Activated B cell treated with CpG ODN at 0.5 μM for 24 hours (primary cell): ENCODE results near the gene ZCCHC17. TPM values are rescaled to one million over a fixed set of nuclear protein-coding genes. Genes with fewer than 3 reads are reported as not detected.

Experiments
- ATAC-seq: fragments of 200-7000 bp; cut with Tn5 transposase; one replicate; pipeline ENCODE4 v1.10.0; 2021; ENCODE audit warnings: low read depth, mild to moderate bottlenecking, moderate library complexity
- CTCF ChIA-PET: fragments of 350-600 bp; sonication (Branson Sonifier 250); formaldehyde crosslinking; loops from one replicate; lab custom pipeline; 2021; ENCODE audit warnings: antibody characterized with exemption; lab: Charles Lee
- POLR2A ChIA-PET: fragments of 350-600 bp; sonication (Branson Sonifier 250); formaldehyde crosslinking; loops from one replicate; lab custom pipeline; 2021; ENCODE audit warnings: antibody characterized with exemption; lab: Charles Lee
- DNase-seq: peaks from one replicate; pipeline ENCODE4 v3.0.0; 2022
- H3K27ac Mint-ChIP-seq: one replicate; pipeline ENCODE4 v1.8.0; 2020; ENCODE audit warnings: mixed read lengths
- H3K27me3 Mint-ChIP-seq: one replicate; pipeline ENCODE4 v1.8.0; 2021; ENCODE audit warnings: mixed read lengths
- H3K36me3 Mint-ChIP-seq: one replicate; pipeline ENCODE4 v1.8.0; 2021; ENCODE audit warnings: low read depth, mixed read lengths
- H3K4me1 Mint-ChIP-seq: one replicate; pipeline ENCODE4 v1.8.0; 2021; ENCODE audit warnings: mixed read lengths
- H3K4me3 Mint-ChIP-seq: one replicate; pipeline ENCODE4 v1.8.0; 2020; ENCODE audit warnings: mild to moderate bottlenecking, mixed read lengths
- H3K9me3 Mint-ChIP-seq: one replicate; pipeline ENCODE4 v1.8.0; 2020; ENCODE audit warnings: mixed read lengths
- intact Hi-C: fragments of 100-400 bp; cut with micrococcal nuclease; formaldehyde crosslinking; loops from one replicate; pipeline ENCODE4 v1.15.1; 2024
- total RNA-seq: library from RNA; stranded (reverse); gene quantifications from 2 replicates; pipeline ENCODE4 v1.2.3, GENCODE V29; 2022
- TF ChIP-seq, protein P1 (sequence below): fragments of 200-600 bp; IDR thresholded peaks from one replicate; pipeline ENCODE4 v1.8.0; 2022; ENCODE audit warnings: antibody characterized with exemption, mild to moderate bottlenecking

ZCCHC17 gene
- total RNA-seq, 1 donor from 2014 or later: 19.5 TPM

DNA sequence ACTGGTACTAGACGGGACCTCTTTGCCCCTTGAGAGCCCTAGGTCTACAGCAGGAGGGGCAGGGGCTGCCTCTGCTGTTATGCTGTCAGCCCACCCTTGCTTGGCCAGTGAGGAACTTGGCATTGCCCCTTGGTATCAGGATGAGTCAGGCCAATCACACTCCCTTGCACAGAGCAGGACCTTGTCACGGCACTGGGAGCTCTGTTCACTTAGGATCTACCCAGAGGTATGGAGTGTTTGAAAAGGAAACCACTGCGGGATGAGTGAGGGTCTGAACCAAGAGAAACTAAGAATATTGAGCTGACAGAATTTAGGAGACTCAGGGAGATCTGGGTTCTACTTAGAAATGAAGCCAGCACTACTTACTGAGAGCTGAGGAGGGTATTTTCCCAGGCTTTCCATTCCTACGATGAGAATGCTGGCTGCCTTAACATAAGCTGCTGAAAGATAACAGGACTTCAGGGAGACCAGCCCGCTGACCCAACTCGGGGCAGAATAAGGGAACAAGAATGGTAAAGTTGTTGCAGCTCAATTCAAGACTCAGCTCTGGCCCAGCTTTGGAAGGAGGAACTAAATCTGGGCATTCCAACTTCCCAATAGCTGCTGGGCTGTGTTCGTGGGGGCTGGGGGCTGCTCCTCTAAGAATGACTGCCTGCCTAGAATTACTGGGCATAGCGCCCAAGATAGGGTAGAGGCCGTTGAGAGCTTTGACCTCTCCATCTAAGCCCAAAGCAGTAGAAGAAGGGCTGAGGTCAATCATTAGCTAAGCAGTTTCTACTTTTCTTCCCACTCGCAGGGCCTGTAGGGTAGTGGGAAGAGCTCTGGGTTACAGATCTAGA is 74.5 kb downstream of the ZCCHC17 start:
- Mint-ChIP-seq H3K27ac (no peak overlapping the region), H3K9me3 (no peaks in the 10 kb centered on the region), H3K36me3 (peaks cover 7% of the 10 kb centered on the region), H3K4me1 (peaks cover 15% of the 10 kb centered on the region), H3K27me3 (peaks cover 4% of the 10 kb centered on the region), H3K4me3 (no peak overlapping the region)
- ChIA-PET CTCF (interaction anchor here (0.6 kb wide), 1 partner anchor 98 kb away, joined by 3 read pairs; no protein-coding TSS in a partner anchor), POLR2A (no interaction called here)
- no peak for ATAC-seq
- no peak for DNase-seq
- TF ChIP-seq, protein P1, sequence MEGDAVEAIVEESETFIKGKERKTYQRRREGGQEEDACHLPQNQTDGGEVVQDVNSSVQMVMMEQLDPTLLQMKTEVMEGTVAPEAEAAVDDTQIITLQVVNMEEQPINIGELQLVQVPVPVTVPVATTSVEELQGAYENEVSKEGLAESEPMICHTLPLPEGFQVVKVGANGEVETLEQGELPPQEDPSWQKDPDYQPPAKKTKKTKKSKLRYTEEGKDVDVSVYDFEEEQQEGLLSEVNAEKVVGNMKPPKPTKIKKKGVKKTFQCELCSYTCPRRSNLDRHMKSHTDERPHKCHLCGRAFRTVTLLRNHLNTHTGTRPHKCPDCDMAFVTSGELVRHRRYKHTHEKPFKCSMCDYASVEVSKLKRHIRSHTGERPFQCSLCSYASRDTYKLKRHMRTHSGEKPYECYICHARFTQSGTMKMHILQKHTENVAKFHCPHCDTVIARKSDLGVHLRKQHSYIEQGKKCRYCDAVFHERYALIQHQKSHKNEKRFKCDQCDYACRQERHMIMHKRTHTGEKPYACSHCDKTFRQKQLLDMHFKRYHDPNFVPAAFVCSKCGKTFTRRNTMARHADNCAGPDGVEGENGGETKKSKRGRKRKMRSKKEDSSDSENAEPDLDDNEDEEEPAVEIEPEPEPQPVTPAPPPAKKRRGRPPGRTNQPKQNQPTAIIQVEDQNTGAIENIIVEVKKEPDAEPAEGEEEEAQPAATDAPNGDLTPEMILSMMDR: no peak
- intact Hi-C loops: no loop called here

GRCh38 chr1:31372051-31372450 is 75.2 kb downstream of the ZCCHC17 start:
- POLR2A ChIA-PET: no interaction called here
- DNase-seq (no peak), ATAC-seq (no peak)
- Mint-ChIP-seq H3K36me3 (peaks cover 5% of the 10 kb centered on the region), H3K27ac (no peak overlapping the region), H3K9me3 (no peaks in the 10 kb centered on the region), H3K4me3 (no peak overlapping the region), H3K27me3 (peaks cover 4% of the 10 kb centered on the region), H3K4me1 (peaks cover 15% of the 10 kb centered on the region)
- intact Hi-C loops: no loop called here
- TF ChIP-seq, protein P1: no peak
- CTCF ChIA-PET: no interaction called here

DNA sequence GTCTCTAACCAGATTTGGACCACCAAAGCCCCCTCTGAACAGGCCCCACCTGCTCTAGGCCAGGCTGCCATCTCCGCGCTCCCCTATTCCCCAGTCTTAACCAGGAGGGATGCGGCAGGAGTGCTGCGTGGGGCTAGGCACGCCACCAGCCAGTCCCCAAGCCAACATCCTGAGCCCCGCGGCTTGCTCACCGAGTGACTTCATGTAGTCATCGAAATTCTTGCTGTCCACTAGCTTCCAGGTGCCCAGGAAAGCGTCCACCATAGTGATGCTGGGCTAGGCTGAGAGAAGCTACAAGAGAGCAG is 75.9 kb downstream of the ZCCHC17 start:
- ATAC-seq: no peak
- no peaks in the 10 kb centered on the region for H3K36me3 Mint-ChIP-seq
- DNase-seq: no peak
- no peak overlapping the region for H3K27ac Mint-ChIP-seq
- TF ChIP-seq, protein P1: no peak
- H3K4me1 Mint-ChIP-seq: peaks cover 15% of the 10 kb centered on the region
- ChIA-PET POLR2A (interaction anchor here (1.2 kb wide), 1 partner anchor 76 kb away, joined by 3 read pairs; the partner anchor contains the start of genes SNRNP40 and ZCCHC17), CTCF (interaction anchor here (1.4 kb wide), 1 partner anchor 21 kb away, joined by 3 read pairs; no protein-coding TSS in a partner anchor)
- H3K4me3 Mint-ChIP-seq: no peak overlapping the region
- no peaks in the 10 kb centered on the region for H3K9me3 Mint-ChIP-seq
- H3K27me3 Mint-ChIP-seq: peaks cover 4% of the 10 kb centered on the region
- intact Hi-C loops: no loop called here

DNA sequence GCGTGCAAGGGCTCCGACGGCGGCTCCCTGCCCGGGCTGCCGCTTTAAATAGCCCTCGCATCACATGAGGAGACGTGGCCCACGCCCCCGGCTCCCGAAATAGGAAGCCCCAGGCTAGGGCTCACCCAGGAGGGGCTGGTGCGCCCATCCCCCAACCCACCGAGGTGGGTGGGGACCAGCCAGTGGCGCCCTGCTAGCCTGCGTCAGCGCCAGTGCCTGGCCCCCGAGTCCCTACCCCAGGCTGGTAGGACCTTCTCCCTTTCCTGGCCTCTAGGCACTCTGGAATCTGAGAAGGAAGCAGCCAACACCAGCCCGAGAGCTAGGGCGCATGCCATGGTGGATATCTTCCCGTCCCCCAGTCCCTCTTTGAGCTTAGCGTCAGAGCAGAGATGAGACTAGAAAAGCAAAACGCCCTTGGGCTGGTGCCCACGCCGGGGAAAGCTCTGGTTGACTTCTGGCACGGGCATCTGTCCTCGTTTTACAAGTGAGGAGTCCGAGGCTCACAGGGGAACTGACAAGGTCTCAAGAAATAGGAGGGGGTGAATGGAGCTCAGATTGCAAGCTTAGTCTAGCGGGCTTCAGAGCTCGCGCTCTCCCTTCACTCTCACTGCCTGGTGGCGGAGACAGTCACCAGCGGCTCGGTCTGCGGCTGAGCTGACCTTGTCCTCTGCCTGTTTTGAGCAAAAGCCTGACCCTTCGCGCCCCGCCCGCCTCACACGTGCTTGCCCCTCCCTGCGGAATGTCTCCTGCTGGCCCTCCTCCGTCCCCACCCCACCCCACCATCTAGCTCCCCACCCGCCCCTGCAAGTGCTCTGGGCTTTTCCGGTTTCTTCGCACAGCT is 76.4 kb downstream of the ZCCHC17 start, which contains the start of gene FABP3:
TSS of gene FABP3 (minus strand) at position 21 of the 841 bp plus-strand sequence. CDS start 62 bp downstream, outside the sequence.
- Mint-ChIP-seq H3K27me3 (peaks cover 5% of the 10 kb centered on the region), H3K27ac (no peak within 1 kb of the TSS), H3K36me3 (no peaks in the 10 kb centered on the region), H3K4me1 (peaks cover 15% of the 10 kb centered on the region), H3K9me3 (no peaks in the 10 kb centered on the region), H3K4me3 (peak within 1 kb of the TSS; percentile 76)
- DNase-seq: no peak
- ATAC-seq: peak; percentile 50
- CTCF ChIA-PET: interaction anchor here (1.4 kb wide), 1 partner anchor 21 kb away, joined by 3 read pairs; no protein-coding TSS in a partner anchor
- intact Hi-C loops: no loop called here
- POLR2A ChIA-PET: interaction anchor here (0.6 to 1.2 kb wide), 2 partner anchors 76 to 596 kb away, joined by 3 to 10 read pairs; partner anchors contain the start of genes SNRNP40 and ZCCHC17
- TF ChIP-seq, protein P1: no peak
